ENCODE data around the gene MDM2. TPM values are rescaled to one million over a fixed set of nuclear protein-coding genes. Genes with fewer than 3 reads are reported as not detected.

The MDM2 gene
- total RNA-seq, 4 donors from 2014 or later = 75.9 to 99.6 (median 85.8) TPM

DNA sequence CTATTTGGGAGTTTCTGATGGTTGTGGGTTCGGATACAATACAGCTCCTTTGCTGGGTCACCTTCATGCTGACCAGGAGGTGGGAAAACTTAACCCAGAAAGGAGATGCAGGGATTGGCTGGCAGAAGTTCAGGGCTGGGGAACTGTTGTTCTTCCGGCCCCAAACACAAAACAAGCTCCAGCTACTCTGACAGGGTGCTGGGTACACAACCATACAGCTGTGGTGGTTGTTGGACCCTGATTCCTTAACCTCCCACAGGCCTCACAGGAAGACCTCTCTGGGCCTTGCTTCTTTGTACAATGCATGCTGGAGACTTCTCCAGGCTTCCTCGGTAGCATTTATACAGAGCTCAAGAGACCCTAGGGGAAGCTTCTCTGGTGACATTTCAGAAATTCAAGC is 77.4 kb downstream of the MDM2 start:
- no peaks in the 10 kb centered on the region for H3K9me3 ChIP-seq
- 78 to 88% methylated on average over 3 of the region's 3 CpGs for WGBS, 2 donors
- no peak overlapping the region for H3K27ac ChIP-seq
- peaks cover 0 to under 1% (median 0%) of the 10 kb centered on the region in 4 donors for H3K4me1 ChIP-seq
- no peak for DNase-seq (ENCODE audit: low spot score in 2 of 2)
- H3K36me3 ChIP-seq = peaks cover 0 to 11% (median 0%) of the 10 kb centered on the region in 3 donors
- no peak overlapping the region for H3K4me3 ChIP-seq
- no peaks in the 10 kb centered on the region for H3K27me3 ChIP-seq
- TF ChIP-seq, protein P1, sequence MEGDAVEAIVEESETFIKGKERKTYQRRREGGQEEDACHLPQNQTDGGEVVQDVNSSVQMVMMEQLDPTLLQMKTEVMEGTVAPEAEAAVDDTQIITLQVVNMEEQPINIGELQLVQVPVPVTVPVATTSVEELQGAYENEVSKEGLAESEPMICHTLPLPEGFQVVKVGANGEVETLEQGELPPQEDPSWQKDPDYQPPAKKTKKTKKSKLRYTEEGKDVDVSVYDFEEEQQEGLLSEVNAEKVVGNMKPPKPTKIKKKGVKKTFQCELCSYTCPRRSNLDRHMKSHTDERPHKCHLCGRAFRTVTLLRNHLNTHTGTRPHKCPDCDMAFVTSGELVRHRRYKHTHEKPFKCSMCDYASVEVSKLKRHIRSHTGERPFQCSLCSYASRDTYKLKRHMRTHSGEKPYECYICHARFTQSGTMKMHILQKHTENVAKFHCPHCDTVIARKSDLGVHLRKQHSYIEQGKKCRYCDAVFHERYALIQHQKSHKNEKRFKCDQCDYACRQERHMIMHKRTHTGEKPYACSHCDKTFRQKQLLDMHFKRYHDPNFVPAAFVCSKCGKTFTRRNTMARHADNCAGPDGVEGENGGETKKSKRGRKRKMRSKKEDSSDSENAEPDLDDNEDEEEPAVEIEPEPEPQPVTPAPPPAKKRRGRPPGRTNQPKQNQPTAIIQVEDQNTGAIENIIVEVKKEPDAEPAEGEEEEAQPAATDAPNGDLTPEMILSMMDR (IDR thresholded peaks at IDR 0.05) = no peak
- TF ChIP-seq EP300 (IDR thresholded peaks at IDR 0.05) (no peak), POLR2A (IDR thresholded peaks at IDR 0.05) (no peak)

DNA sequence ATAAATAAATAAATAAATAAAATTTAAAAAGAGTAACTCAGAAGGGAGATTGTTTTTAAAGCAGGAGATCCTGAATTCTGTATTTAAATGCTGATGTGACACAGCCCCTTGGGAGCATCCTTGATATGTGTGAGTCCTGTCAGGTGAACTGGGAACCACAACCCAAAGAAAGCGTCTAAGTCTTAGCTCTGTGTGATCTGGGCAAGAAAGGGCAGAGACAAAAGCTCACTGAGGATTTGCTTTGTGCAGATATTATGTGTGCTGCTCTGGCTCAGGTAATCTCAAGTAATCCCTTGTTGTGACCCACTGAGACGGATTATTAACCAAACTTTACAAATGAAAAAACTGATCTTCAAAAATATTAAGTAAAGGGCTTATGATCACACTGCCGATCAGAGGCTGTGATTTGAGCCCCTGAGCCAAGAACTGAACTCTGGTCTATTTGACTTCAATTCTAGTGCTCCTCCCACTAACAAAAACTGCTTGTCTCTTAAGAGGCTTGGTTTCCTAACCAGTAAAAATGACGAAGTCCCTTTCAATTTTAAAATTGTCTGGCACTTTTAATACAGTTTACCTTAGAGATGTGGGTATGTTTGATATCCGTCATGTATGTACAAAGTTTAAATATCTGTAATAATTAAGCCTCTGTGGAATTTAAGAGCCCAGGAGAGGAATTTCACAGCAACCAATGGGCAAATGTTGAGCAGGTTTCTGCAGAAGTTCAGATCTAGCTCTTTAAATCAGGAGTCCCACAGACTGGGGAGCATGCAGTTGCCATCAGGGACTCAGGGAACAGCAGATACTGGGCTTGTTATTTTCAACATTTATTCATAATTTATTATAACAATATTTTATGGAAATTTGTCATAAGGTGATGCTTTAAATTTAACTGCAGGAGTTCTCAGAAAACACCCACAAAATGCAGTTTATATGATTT is 78.9 kb downstream of the MDM2 start:
- Histone ChIP-seq H3K9me3 (no peaks in the 10 kb centered on the region), H3K4me1 (peaks cover 0 to 5% (median 0%) of the 10 kb centered on the region in 4 donors), H3K4me3 (no peak overlapping the region), H3K27ac (no peak overlapping the region), H3K27me3 (no peaks in the 10 kb centered on the region), H3K36me3 (peaks cover 0 to 11% (median 0%) of the 10 kb centered on the region in 3 donors)
- no peak for DNase-seq (ENCODE audit: low spot score in 2 of 2)
- TF ChIP-seq EP300 (IDR thresholded peaks at IDR 0.05) = no peak
- TF ChIP-seq POLR2A (IDR thresholded peaks at IDR 0.05) = no peak
- TF ChIP-seq, protein P1 (IDR thresholded peaks at IDR 0.05) = no peak
- WGBS, 2 donors = 70 to 71% methylated on average over 5 of the region's 5 CpGs

DNA sequence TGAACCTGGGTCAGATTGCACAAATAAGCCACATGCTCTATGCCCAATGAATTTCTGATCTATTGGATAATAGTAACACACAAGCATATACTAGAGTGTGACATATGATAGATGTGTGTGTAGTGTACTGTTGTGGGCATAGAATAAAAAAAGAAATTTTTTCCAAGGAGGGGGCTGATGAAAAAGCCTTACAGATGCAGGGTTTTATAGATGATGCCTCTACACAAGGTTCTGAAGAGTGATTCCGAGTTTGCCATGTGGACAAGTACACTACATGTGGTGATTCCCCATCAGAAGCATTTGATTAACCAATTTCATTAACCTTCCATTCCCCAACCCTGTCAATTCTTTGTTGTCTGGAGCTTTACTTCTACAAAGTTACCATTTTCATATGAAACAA is 79.7 kb downstream of the MDM2 start:
- no peak overlapping the region for H3K27ac ChIP-seq
- H3K27me3 ChIP-seq = no peaks in the 10 kb centered on the region
- no peaks in the 10 kb centered on the region for H3K9me3 ChIP-seq
- H3K4me3 ChIP-seq = no peak overlapping the region
- TF ChIP-seq POLR2A (IDR thresholded peaks at IDR 0.05) (no peak), EP300 (IDR thresholded peaks at IDR 0.05) (no peak)
- TF ChIP-seq, protein P1 (IDR thresholded peaks at IDR 0.05) = no peak
- peaks cover 0 to 5% (median 0%) of the 10 kb centered on the region in 4 donors for H3K4me1 ChIP-seq
- H3K36me3 ChIP-seq = peaks cover 0 to 11% (median 0%) of the 10 kb centered on the region in 3 donors
- DNase-seq (ENCODE audit: low spot score in 2 of 2) = no peak
- WGBS, 2 donors = 82 to 94% methylated on average over 1 of the region's 1 CpG

DNA sequence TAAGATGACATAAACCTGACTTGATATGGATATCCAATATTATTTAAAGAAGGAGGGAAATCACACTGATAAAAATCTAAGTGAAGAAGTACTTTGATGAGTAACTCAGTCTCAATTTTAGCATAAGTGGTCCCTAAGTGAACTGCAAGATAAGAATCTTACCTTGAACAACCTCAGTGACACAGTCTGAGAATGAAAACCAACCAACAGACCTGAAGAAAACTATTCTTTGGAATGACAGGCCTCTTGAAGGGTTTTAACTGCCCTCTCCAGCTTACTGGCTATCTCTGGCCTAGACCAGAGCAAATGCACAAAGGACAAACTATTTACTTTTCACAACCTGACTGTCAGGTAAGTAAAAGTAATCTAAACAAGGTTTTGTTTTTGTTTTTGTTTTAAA is 80.3 kb downstream of the MDM2 start:
- no peak overlapping the region for H3K27ac ChIP-seq
- no peaks in the 10 kb centered on the region for H3K27me3 ChIP-seq
- H3K9me3 ChIP-seq = no peaks in the 10 kb centered on the region
- peaks cover 0 to 5% (median 0%) of the 10 kb centered on the region in 4 donors for H3K4me1 ChIP-seq
- DNase-seq (ENCODE audit: low spot score in 2 of 2) = no peak
- H3K4me3 ChIP-seq = no peak overlapping the region
- TF ChIP-seq EP300 (IDR thresholded peaks at IDR 0.05) (no peak), POLR2A (IDR thresholded peaks at IDR 0.05) (no peak)
- TF ChIP-seq, protein P1 (IDR thresholded peaks at IDR 0.05) = no peak
- peaks cover 0 to 7% (median 0%) of the 10 kb centered on the region in 3 donors for H3K36me3 ChIP-seq

DNA sequence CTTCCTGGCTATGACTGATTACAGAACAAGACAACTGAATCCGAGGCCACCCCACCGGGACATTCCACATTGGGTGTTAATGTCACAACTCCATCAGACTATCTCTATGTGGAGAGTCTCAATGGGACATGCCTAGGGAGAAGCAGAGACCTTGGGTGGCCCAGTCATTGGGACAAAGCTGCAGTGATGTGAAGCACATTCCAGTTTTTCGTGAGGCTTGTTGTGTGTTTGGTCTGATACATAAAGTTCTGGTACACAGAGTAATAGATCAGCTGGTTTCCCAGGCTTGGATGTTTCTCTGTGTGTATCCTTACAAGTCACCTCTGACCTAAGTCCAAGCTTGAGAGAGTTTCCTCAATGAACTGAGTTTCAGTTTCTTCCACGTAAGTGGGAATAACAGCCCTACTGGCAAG is 82.7 kb downstream of the MDM2 start:
- Histone ChIP-seq H3K27ac (no peak overlapping the region), H3K4me1 (peaks cover 0 to 5% (median 0%) of the 10 kb centered on the region in 4 donors), H3K9me3 (no peaks in the 10 kb centered on the region), H3K36me3 (no peaks in the 10 kb centered on the region), H3K27me3 (no peaks in the 10 kb centered on the region), H3K4me3 (no peak overlapping the region)
- 65 to 70% methylated on average over 4 of the region's 4 CpGs for WGBS, 2 donors
- TF ChIP-seq, protein P1 (IDR thresholded peaks at IDR 0.05) = no peak
- TF ChIP-seq EP300 (IDR thresholded peaks at IDR 0.05) (peak in 1 of 2 donors; percentile 25), POLR2A (IDR thresholded peaks at IDR 0.05) (no peak)
- no peak for DNase-seq (ENCODE audit: low spot score in 2 of 2)

Measured in tibial nerve (tissue), 4 donors.